ACHN (cell line): Measurements from ENCODE around the gene XXYLT1.
"Not testable (repeated sequence)": the region's sequence is repeated elsewhere in the genome, so short reads cannot be mapped to it uniquely, and the experiment has no call there.

Source experiments
- DNase-seq: peaks from one replicate; pipeline ENCODE4 v3.0.0-alpha.2; 2015
- in situ Hi-C: cut with HindIII; loops from 2 replicates; pipeline ENCODE4 v1.10.0; 2017; ENCODE audit warnings: low sequenced_read_pairs, low pct_ligation_motif_present, low pct_unique_long_range_greater_than_20kb

Gene XXYLT1

GRCh38 chr3:195059471-195060216 lies 211.3 kb downstream of the XXYLT1 start:
- DNase-seq = no peak
- in situ Hi-C loops = no loop called here

- in situ Hi-C loops = no loop called here
- no peak for DNase-seq
These were observed 212.0 kb downstream of the XXYLT1 start for GRCh38 chr3:195059006-195059350.

- DNase-seq = no peak
- in situ Hi-C loops = no loop called here
These were observed 212.5 kb downstream of the XXYLT1 start for GRCh38 chr3:195058336-195059005.

- DNase-seq = no peak
- in situ Hi-C loops = no loop called here
These were observed 213.2 kb downstream of the XXYLT1 start for GRCh38 chr3:195057716-195058115.

- in situ Hi-C loops = no loop called here
- DNase-seq = no peak
These were observed 214.5 kb downstream of the XXYLT1 start for GRCh38 chr3:195056506-195056905.

DNA sequence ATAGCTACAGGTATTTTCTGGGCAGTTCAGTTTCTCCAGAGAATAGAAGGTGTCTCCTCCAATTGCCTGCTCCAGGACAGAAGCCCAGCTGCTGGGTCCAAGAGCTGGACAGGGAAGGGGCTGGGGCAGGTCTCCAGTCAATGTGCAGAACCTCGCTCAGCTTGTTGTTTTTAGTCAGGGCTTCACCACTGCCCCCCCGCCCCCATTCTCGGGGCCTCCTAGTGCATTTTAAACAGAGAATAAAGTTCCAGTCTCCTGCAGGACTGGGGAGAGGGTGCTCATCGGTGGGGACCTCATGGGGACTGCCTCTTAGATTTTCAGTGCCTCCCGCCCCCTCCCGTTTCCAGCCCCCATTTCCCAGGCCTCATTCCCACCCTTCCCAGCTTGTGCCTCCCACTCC lies 216.6 kb downstream of the XXYLT1 start:
- in situ Hi-C loops = no loop called here
- no peak for DNase-seq

- in situ Hi-C loops = no loop called here
- no peak for DNase-seq
These were observed 218.0 kb downstream of the XXYLT1 start for GRCh38 chr3:195052939-195053338.

DNA sequence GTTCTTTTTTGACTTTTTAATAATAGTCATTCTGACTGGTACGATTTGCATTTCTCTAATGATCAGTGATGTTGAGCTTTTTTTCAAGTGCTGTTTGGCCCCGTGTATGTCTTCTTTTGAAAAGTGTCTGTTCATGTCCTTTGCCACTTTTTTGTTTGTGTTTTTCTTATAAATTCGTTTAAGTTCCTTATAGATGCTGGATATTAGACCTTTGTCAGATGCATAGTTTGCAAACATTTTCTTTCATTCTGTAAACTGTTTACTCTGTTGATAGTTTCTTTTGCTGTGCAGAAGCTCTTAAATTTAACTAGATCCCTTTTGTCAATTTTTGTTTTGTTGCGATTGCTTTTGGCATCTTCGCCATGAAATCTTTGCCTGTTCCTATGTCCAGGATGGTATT lies 220.7 kb downstream of the XXYLT1 start:
- in situ Hi-C loops, DNase-seq: not testable (repeated sequence)

GRCh38 chr3:195048059-195048905 lies 222.7 kb downstream of the XXYLT1 start:
- no peak for DNase-seq

DNA sequence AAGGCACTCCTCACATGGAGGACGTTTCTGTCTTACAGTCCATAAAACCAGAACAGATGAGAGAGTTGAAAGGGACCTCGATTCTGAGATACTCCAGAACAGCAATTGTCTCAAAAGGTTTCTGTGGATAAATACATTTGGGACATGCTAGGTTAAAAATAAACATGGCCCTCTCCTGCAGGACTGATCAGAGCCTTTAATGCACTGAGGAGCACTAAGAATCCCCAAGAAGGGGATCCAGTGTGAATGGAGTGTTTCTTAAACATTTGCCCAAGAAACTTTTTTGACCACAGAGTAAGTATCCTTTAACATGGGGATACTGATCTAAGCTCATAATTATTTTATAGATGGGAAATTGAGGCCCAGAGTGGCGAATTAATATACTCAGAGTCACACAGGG lies 223.4 kb downstream of the XXYLT1 start:
- in situ Hi-C loops = no loop called here
- no peak for DNase-seq

More at GRCh38 chr3:195048059-195048905, 222.7 kb downstream of the XXYLT1 start:
- in situ Hi-C loops = no loop called here

DNA sequence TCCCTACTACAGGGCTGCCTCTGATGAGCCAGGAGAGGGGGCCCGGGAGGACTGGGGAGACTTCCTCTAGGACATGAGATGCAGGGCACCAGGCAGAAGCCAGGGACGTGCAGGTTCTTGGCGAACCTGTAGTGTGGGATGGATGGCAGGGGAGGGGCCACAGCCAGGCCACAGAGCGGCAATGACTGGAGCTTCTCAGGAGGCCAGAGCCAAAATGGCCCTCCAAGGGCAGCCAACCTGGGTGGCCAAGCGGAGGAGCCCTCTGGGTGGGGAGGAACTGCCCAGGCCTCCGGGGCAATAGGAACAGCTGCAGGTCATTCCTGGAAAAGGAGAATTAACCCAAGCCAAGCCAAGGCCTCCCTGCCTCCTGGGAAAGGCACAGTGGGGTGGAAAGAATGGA lies 224.5 kb downstream of the XXYLT1 start:
- DNase-seq = no peak
- in situ Hi-C loops = no loop called here

- DNase-seq = no peak
- in situ Hi-C loops = no loop called here
These were observed 225.3 kb downstream of the XXYLT1 start for GRCh38 chr3:195045481-195046210.

- no peak for DNase-seq
- in situ Hi-C loops = no loop called here
These were observed 226.5 kb downstream of the XXYLT1 start for GRCh38 chr3:195044411-195044810.

DNA sequence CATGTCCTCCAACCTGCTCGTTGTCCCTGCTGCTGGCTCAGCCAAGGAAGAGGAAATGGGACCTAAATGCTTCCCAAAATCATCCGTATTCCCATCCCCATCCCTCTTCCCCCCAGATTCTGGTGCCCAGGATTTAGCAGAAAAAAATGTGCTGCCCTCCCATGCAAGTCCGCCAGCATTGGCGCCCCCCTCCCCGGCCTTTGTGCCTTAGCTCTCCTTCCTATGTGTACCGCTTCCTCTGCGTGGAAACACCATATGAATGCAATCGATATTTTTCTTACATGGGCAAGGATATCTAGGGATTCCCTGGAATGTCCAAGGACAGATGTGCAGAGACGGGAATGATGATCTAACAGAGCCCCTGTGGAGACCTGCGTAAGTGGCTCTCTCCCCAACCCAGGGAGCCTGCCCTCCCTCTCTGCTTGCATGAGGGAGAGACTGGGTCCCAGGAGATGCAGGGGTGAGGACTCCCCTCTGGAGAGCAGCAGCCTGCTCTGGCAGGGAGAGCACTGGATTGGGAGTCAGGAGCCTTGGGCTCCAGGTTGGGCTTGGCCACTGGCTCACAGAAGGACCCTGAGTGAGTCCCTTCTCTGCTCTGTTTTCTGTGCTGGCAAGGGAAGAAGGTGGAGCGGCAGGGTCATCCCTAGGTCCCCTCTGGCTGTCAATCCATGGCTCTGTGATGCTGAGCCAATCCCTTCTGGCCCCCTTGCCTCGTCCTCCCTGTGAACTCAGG lies 227.2 kb downstream of the XXYLT1 start:
- in situ Hi-C loops = no loop called here
- no peak for DNase-seq

DNA sequence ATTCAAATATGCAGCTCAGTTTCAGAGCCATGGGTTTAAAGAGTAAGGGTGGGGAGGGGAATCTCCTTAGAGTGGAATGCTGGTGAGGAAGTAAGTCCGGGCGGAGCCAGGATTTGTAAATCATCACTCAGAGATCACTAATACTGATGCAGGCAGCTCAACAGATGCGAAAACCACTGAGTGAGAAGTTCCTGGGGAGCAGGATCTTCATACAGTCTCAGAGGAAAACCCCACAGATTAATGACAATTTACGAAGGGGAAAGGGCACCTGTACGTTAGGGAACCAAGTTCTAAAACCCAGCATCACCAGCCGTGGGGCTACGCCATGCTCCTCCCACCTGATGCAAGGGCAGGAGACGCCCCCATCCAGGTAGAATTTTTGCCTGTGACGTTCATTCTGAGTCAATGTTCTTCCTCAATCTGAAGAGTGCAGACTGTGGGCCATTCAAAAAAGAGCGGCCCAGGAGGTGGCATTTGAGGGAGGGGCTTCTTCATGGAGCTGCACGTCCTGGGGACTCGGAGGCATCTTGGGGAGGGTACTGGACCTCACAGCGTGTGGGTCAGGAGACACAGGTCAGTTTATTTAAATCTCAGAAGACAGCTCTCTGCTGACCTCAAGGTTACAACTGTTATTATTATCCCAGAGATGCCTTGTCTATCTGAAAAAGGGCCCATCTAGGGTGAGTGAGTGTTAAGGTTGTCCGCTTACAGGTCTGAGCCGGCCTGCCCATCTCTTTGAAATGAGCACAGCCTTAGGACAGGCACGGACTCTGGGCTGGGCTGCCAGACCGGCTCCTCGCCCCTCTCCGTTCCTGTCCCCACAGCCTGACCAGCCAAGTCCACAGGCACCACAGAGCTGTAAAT lies 228.0 kb downstream of the XXYLT1 start:
- DNase-seq = no peak
- in situ Hi-C loops = no loop called here

- in situ Hi-C loops = no loop called here
- no peak for DNase-seq
These were observed 228.9 kb downstream of the XXYLT1 start for GRCh38 chr3:195041871-195042742.
